GM12878 (cell line): ENCODE measurements around the gene TIFAB. TPM values are rescaled to one million over a fixed set of nuclear protein-coding genes. Genes with fewer than 3 reads are reported as not detected.

Experiments
- BACH1 ChIP-seq: fragments of 450-650 bp; IDR thresholded peaks from 2 replicates; pipeline ENCODE4 v1.6.1; 2017; ENCODE audit warnings: mild to moderate bottlenecking, borderline replicate concordance
- BRCA1 ChIP-seq: IDR thresholded peaks from 2 replicates; pipeline ENCODE4 v1.6.1; 2011; ENCODE audit warnings: low read depth, low read length, improper control_type of control experiment
- CBX3 ChIP-seq: fragments of 200-600 bp; sonication (generic); IDR thresholded peaks from 2 replicates; pipeline ENCODE4 v1.6.1; 2016; ENCODE audit warnings: low read depth, borderline replicate concordance
- SP1 ChIP-seq: IDR thresholded peaks from one replicate; pipeline ENCODE4 v1.6.1; 2011; ENCODE audit warnings: low read depth, low read length
- polyA plus RNA-seq, 11 experiments: library from polyadenylated mRNA; depleted of rRNA in 4 of 11; unstranded in 6 of 11; stranded (reverse) in 5 of 11; fragments of >200 nt; fragmentation: Nextera tagmentation in 4 of 11; fragmentation: Illumina TruSeq in 1 of 11; extraction: Ambion mirVana in 4 of 11; extraction: Trizol in 1 of 11; gene quantifications; 1 replicate in 1 of 11; 2 replicates in 10 of 11; pipeline versions ENCODE4 v1.2.1 to v1.2.3, GENCODE V29; 2011 to 2016; ENCODE audit warnings: inconsistent platforms in 2 of 11, missing spikeins in 2 of 11, low read depth in 1 of 11
- small RNA-seq: library from RNA; depleted of rRNA; stranded (forward); fragments of <200 nt; gene quantifications from one replicate; pipeline ENCODE3, GENCODE V24; 2014
- total RNA-seq, 4 experiments: library from RNA; depleted of rRNA in 3 of 4; stranded (reverse); fragments of >200 nt in 3 of 4; fragmentation: Illumina TruSeq in 1 of 4; extraction: Trizol in 1 of 4; gene quantifications; 2 replicates each; pipeline versions ENCODE4 v1.2.1 to v1.2.3, GENCODE V29; 2013 to 2021
- TF ChIP-seq, protein P1 (sequence below): IDR thresholded peaks from 2 replicates; pipeline ENCODE4 v1.6.1; 2011; ENCODE audit warnings: borderline replicate concordance, low read depth, mild to moderate bottlenecking, moderate library complexity, mixed read lengths, low read length; ENCODE audit not compliant: insufficient read depth; ENCODE audit errors: extremely low read length

The TIFAB gene
- total and polyA plus RNA-seq, 10 of the 15 experiments (the other 5 are each of a cell fraction or from before 2014, with no cell fraction given) = not detected

DNA sequence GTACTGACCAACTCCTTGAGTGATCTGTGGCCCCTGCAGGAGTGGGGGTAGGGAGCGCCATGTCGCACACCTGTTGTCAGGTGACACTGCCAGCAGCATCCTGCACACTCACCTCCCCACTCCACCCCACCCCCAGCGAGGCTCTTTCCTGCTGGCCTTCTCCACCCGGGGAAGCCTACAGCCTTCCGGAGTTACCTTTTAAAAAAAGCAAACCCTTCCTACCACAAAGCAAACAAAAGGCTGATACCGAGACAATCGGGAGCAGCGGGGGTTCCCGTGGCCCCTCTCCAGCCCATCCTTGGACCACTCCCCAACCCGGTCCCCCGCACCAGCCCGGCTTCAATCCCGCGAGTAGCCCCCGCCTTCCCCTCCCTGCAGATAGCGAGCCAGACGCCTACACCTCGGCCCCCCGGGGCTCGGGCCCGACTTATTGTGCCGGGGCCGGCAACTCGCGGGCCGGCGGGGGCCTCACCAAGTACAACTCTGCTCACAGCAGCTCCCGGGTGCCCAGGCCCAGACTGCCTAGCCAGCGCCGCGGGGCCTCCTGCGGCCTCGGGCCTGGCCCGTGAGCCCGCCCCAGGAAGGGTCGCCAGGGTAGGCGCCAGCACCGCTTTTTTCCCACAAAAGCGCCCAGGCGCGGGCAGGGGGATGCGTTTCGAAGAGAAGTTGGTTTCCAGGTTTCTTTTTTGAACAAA, 53.8 kb downstream of the TIFAB start (continued):
- TF ChIP-seq BRCA1 (no peak), SP1 (no peak), CBX3 (no peak), BACH1 (no peak)
- TF ChIP-seq, protein P1, sequence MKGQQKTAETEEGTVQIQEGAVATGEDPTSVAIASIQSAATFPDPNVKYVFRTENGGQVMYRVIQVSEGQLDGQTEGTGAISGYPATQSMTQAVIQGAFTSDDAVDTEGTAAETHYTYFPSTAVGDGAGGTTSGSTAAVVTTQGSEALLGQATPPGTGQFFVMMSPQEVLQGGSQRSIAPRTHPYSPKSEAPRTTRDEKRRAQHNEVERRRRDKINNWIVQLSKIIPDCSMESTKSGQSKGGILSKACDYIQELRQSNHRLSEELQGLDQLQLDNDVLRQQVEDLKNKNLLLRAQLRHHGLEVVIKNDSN = peak; percentile 11

Small RNA genes within 50 kb of the gene (small RNA-seq; reads per million reads assigned to genes)
- gene DCANP1 = not detected

Other genes starting within 250 kb of the TIFAB start
- 222 and 237 TPM in 2 replicates for gene MACROH2A1, start 53.1 kb downstream of the TIFAB start, total RNA-seq (2014; rRNA removed)
- gene MACROH2A1, start 53.1 kb downstream of the TIFAB start, total RNA-seq (2014; rRNA removed; fragmentation: Illumina TruSeq; extraction: Trizol) = 187 TPM in 2 replicates
- 196 and 198 TPM in 2 replicates for gene MACROH2A1, start 53.1 kb downstream of the TIFAB start, total RNA-seq (2021)
- 140 and 160 TPM in 2 replicates for gene MACROH2A1, start 53.1 kb downstream of the TIFAB start, polyA plus RNA-seq (2011; rRNA removed)
- gene MACROH2A1, start 53.1 kb downstream of the TIFAB start, polyA plus RNA-seq (2014; fragmentation: Illumina TruSeq; extraction: Trizol) = 185 and 227 TPM in 2 replicates
- gene MACROH2A1, start 53.1 kb downstream of the TIFAB start, polyA plus RNA-seq (2014; fragmentation: Nextera tagmentation; extraction: Ambion mirVana) = 10 to 100 TPM; 45.7 to 77.2 TPM
- gene MACROH2A1, start 53.1 kb downstream of the TIFAB start, polyA plus RNA-seq (2014; rRNA removed) = 195 and 201 TPM in 2 replicates
- gene MACROH2A1, start 53.1 kb downstream of the TIFAB start, polyA plus RNA-seq (2016; fragmentation: Nextera tagmentation; extraction: Ambion mirVana) = 100 to 1,000 TPM; 224 to 230 TPM
- not detected in 2 replicates for gene DCANP1, start 5.0 kb downstream of the TIFAB start, total RNA-seq (2014; rRNA removed)
- gene DCANP1, start 5.0 kb downstream of the TIFAB start, total RNA-seq (2014; rRNA removed; fragmentation: Illumina TruSeq; extraction: Trizol) = not detected in 2 replicates
- not detected in 2 replicates for gene DCANP1, start 5.0 kb downstream of the TIFAB start, total RNA-seq (2021)
- gene DCANP1, start 5.0 kb downstream of the TIFAB start, polyA plus RNA-seq (2011; rRNA removed) = not detected in 2 replicates
- gene DCANP1, start 5.0 kb downstream of the TIFAB start, polyA plus RNA-seq (2014; fragmentation: Illumina TruSeq; extraction: Trizol) = 0.01 TPM in 1 of 2 replicates, not detected in the other
- gene DCANP1, start 5.0 kb downstream of the TIFAB start, polyA plus RNA-seq (2014; fragmentation: Nextera tagmentation; extraction: Ambion mirVana) = not detected
- gene DCANP1, start 5.0 kb downstream of the TIFAB start, polyA plus RNA-seq (2014; rRNA removed) = not detected in 2 replicates
- gene DCANP1, start 5.0 kb downstream of the TIFAB start, polyA plus RNA-seq (2016; fragmentation: Nextera tagmentation; extraction: Ambion mirVana) = not detected
- not detected in 2 replicates for gene NEUROG1, start 83.6 kb upstream of the TIFAB start, total RNA-seq (2014; rRNA removed)
- gene NEUROG1, start 83.6 kb upstream of the TIFAB start, total RNA-seq (2014; rRNA removed; fragmentation: Illumina TruSeq; extraction: Trizol) = not detected in 2 replicates
- gene NEUROG1, start 83.6 kb upstream of the TIFAB start, total RNA-seq (2021) = not detected in 2 replicates
- not detected in 2 replicates for gene NEUROG1, start 83.6 kb upstream of the TIFAB start, polyA plus RNA-seq (2011; rRNA removed)
- gene NEUROG1, start 83.6 kb upstream of the TIFAB start, polyA plus RNA-seq (2014; fragmentation: Illumina TruSeq; extraction: Trizol) = not detected in 2 replicates
- gene NEUROG1, start 83.6 kb upstream of the TIFAB start, polyA plus RNA-seq (2014; fragmentation: Nextera tagmentation; extraction: Ambion mirVana) = not detected
- gene NEUROG1, start 83.6 kb upstream of the TIFAB start, polyA plus RNA-seq (2014; rRNA removed) = not detected in 2 replicates
- gene NEUROG1, start 83.6 kb upstream of the TIFAB start, polyA plus RNA-seq (2016; fragmentation: Nextera tagmentation; extraction: Ambion mirVana) = not detected
- not detected in 2 replicates for gene CXCL14, start 126.6 kb upstream of the TIFAB start, total RNA-seq (2014; rRNA removed)
- gene CXCL14, start 126.6 kb upstream of the TIFAB start, total RNA-seq (2014; rRNA removed; fragmentation: Illumina TruSeq; extraction: Trizol) = not detected in 2 replicates
- gene CXCL14, start 126.6 kb upstream of the TIFAB start, total RNA-seq (2021) = not detected in 2 replicates
- gene CXCL14, start 126.6 kb upstream of the TIFAB start, polyA plus RNA-seq (2011; rRNA removed) = 0.05 and 0.09 TPM in 2 replicates
- gene CXCL14, start 126.6 kb upstream of the TIFAB start, polyA plus RNA-seq (2014; fragmentation: Illumina TruSeq; extraction: Trizol) = not detected in 2 replicates
- not detected for gene CXCL14, start 126.6 kb upstream of the TIFAB start, polyA plus RNA-seq (2014; fragmentation: Nextera tagmentation; extraction: Ambion mirVana)
- not detected in 2 replicates for gene CXCL14, start 126.6 kb upstream of the TIFAB start, polyA plus RNA-seq (2014; rRNA removed)
- gene CXCL14, start 126.6 kb upstream of the TIFAB start, polyA plus RNA-seq (2016; fragmentation: Nextera tagmentation; extraction: Ambion mirVana) = not detected